Middle frontal gyrus (tissue), 1 donor: ENCODE results near the gene ZAP70.

Experiments
- DNase-seq: peaks from one replicate; pipeline ENCODE4 v3.0.0-alpha.2; 2015; ENCODE audit warnings: low spot score; ENCODE audit errors: extremely low spot score

ZAP70 gene

DNA sequence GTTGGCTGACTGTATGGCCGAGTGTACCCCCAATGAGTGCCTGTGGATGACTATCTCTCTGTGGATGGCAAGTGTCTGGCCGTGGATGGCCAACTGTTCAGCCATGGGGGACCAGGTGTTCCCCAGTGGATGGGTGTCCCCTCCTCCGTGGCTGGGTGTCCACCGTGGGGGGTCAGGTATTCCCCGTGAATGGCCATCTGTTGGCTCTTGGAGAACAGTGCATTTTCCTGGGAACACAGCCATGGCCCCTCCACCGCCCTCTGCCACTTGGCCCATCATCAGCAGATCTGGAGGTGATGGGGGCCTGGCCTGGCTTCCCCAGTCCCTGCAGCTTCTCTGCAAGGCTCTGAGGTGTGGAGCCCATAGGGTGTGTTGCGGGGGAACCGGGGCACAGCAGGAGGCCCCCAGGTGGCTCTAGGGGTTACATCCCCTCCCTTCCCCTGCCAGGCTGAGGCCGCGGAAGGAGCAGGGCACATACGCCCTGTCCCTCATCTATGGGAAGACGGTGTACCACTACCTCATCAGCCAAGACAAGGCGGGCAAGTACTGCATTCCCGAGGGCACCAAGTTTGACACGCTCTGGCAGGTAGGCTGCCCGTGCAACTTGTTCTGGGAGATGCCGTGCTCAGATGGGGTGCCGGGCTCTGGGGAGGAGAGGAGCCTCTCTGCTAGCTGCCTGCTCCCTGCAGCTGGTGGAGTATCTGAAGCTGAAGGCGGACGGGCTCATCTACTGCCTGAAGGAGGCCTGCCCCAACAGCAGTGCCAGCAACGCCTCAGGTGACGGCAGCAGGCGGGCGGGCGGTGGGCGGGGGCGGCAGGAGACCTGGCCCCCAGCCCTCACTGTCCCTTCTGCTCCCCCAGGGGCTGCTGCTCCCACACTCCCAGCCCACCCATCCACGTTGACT, 19.3 kb downstream of the ZAP70 start:
- DNase-seq = no peak

GRCh38 chr2:97733341-97734035, 20.1 kb downstream of the ZAP70 start:
- DNase-seq = no peak

GRCh38 chr2:97734061-97735051, 21.0 kb downstream of the ZAP70 start:
- DNase-seq = no peak

DNA sequence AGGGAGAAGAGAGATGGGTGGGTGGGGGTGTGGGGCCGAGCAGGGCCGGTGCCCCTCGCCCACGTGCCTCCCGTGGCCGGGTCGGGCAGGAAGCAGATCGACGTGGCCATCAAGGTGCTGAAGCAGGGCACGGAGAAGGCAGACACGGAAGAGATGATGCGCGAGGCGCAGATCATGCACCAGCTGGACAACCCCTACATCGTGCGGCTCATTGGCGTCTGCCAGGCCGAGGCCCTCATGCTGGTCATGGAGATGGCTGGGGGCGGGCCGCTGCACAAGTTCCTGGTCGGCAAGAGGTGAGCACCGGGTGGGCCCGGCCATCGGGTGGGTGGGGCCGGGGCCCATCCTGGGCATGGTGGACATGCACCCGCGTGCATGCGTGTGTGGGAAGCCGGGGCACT, 21.8 kb downstream of the ZAP70 start:
- no peak for DNase-seq

GRCh38 chr2:97736185-97736584, 22.8 kb downstream of the ZAP70 start:
- no peak for DNase-seq

DNA sequence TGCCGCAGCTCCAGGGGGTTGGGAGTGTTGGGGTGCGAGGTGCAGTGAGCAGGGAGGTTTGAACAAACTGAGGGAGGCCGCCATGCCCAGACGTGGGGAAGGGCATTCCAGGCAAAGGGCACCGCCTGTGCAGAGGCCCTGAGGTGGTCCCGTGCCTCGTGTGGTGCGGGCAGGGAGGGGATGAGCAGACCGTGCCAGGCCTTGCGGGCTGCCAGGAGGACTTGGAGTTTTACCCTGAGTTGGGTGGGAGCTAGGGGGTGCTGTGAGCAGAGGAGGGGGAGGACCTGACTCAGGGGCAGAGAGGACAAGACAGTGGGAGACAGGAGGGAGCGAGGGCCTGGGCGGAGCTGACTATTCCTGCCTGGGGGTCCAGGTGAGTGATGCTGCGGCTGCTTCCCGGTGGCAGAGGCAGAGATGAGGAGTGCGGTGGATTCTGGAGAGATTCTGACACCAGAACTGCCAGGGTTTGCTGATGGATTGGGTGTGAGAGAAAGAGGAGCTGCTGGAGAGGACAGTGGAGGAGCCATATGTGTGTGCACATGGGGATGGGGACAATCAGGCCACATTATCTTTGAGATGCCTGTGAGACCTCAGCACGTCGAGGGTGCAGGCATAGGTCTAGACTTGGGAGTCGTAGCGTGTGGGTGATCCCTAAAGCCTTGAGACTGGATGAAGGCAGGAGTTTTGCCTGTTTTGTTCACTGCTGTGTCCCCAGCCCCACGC, 23.4 kb downstream of the ZAP70 start:
- no peak for DNase-seq

GRCh38 chr2:97737421-97738178, 24.2 kb downstream of the ZAP70 start:
- no peak for DNase-seq

DNA sequence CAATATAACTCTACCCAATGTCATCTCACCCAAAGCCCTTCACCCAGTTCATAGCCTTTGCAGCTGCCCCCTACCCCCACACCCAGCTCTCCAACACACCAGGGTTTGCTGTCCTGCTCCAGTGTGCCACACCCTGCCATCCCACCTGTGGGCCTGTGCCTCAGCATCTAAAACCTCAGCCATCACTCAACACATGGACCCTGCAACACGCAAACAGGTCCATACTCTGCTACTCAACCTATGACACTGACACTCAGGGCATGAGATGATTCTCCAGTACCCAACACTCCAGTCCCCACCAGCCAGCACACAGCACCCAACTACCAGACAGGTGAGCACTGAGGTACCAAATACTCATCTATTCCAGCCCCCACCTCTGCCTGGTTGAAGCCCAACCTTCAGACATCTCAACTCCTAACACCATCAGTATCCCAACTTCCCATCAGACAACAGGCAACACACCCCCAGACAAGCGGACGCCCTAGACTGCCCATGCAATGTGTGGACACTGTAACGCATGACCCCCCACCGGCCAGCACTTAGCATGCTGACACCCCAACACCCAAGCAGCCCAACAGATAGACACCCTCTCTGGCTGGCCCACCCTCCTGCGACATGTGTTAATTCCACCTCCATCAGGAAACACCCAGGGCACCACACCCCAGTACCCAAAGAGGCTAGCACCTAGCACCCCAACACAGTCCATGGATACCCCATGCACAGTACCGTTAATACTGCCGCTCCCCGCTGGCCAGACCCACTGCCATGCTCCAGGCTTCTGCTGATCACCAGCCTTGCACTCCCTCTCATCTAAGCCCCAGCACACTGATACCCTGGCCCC, 25.0 kb downstream of the ZAP70 start:
- no peak for DNase-seq

- DNase-seq = no peak
Observed at GRCh38 chr2:97739020-97739892, 25.9 kb downstream of the ZAP70 start.

DNA sequence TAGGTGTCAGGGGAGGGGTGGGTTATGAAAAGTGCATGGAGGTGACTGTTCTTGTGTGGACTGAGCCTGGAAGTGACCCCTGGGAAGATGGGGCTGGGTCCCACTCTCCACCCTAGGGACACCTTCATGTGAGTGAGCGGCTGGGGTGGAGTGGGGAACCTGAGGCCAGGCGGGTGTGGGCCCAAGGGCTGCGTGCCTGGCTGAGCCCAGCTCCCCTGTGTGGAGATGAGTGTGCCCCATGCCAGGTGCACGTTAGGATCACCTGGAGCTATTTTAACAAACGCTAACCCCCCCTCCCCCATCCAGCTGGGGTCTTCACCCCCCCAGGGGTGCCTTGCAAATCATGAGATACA, 26.5 kb downstream of the ZAP70 start:
- DNase-seq = no peak

GRCh38 chr2:97740590-97741182, 27.3 kb downstream of the ZAP70 start:
- no peak for DNase-seq

DNA sequence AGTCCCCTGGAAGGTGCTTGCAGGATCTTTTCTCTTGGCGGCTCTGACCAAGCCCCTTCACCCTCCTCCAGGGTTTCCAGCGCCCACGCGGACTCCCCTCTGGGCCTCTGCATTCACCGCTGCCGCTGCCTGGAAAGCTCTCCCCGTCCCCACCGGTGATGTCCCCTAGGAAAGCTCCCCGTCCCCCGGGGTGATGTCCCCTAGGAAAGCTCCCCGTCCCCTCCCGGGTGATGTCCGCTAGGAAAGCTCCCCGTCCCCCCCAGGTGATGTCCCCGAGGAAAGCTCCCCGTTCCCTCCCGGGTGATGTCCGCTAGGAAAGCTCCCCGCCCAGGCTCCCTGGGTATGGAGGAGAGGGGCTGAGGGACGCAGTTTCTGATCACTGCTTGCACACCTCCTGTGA, 27.9 kb downstream of the ZAP70 start:
- no peak for DNase-seq

- DNase-seq = no peak
Observed at GRCh38 chr2:97741686-97742085, 28.3 kb downstream of the ZAP70 start.

GRCh38 chr2:97742381-97742847, 29.0 kb downstream of the ZAP70 start:
- no peak for DNase-seq

GRCh38 chr2:97743913-97744312, 30.5 kb downstream of the ZAP70 start:
- no peak for DNase-seq

GRCh38 chr2:97745474-97746174, 32.2 kb downstream of the ZAP70 start:
- no peak for DNase-seq

DNA sequence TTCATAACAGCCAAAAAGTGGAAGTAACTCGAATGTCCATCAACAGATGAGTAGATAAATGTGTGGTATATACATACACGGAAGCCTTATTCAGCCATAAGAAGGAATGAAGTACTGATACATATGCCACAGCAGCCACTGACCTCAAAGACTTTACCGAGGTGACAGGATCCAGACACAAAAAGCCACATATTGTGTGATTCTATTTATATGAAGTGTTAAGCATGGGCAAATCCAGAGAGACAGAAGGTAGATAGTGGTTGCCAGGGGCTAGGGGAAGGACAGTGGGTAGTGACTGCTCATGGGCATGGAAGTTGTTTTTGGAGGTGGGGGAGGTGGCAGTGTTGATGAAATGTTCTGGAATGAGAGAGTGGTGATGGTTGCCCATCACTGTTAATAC, 33.9 kb downstream of the ZAP70 start:
- DNase-seq = no peak
